GM23248 (cell line): ENCODE results near the gene EXOC7.

Experiments used
- EZH2 ChIP-seq: fragments of 200-600 bp; sonication (generic); IDR thresholded peaks from 2 replicates; pipeline ENCODE4 v1.6.1; 2018; ENCODE audit warnings: antibody characterized with exemption, mild to moderate bottlenecking; ENCODE audit not compliant: insufficient read depth, poor library complexity, severe bottlenecking
- EZH2phosphoT487 ChIP-seq: fragments of 200-600 bp; sonication (generic); IDR thresholded peaks from 2 replicates; pipeline ENCODE4 v1.6.1; 2018; ENCODE audit warnings: antibody characterized with exemption, moderate library complexity, mild to moderate bottlenecking, low read depth; ENCODE audit not compliant: insufficient read depth

GRCh38 chr17:76115138-76115754 is 11.7 kb upstream of the EXOC7 start:
- TF ChIP-seq EZH2 (no peak), EZH2phosphoT487 (no peak)
